Mammary epithelial cell (primary cell): ENCODE results near the gene EXOC2.

Experiments used
- EZH2 ChIP-seq: IDR thresholded peaks from 2 replicates; pipeline ENCODE4 v1.6.1; 2012; ENCODE audit warnings: low read length, inconsistent platforms, borderline replicate concordance
- TF ChIP-seq, protein P1 (sequence below), 2 donors: IDR thresholded peaks in 1 of 2; conservative IDR thresholded peaks in 1 of 2; 2 replicates each; pipeline ENCODE4 v1.5.1; 2011 to 2012; ENCODE audit warnings: inconsistent platforms in 2 of 2, low read length in 2 of 2, mild to moderate bottlenecking in 2 of 2, control low read depth in 1 of 2, low read depth in 1 of 2; ENCODE audit not compliant: insufficient read depth in 1 of 2; ENCODE audit errors: extremely low read depth in 1 of 2

DNA sequence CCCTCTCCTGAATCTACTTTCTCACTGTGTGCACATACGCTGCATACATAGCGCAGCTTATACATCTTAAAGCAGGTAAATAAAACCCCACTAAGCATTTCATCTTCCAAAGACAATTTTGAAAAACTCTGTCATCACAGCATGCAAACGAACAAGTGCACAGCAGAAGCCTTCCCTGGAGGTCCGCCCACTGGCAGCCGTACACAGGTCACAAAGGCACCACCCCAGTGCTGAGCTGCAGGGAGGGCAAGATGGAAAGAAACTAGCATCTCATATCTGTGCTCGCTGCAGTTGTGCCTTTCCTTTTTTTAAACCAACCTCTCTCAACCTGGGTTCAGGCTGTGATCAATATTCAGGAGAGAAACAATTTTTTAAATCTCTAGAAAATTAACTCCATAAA lies 109.3 kb downstream of the EXOC2 start:
- no peak for TF ChIP-seq EZH2
- TF ChIP-seq, protein P1, sequence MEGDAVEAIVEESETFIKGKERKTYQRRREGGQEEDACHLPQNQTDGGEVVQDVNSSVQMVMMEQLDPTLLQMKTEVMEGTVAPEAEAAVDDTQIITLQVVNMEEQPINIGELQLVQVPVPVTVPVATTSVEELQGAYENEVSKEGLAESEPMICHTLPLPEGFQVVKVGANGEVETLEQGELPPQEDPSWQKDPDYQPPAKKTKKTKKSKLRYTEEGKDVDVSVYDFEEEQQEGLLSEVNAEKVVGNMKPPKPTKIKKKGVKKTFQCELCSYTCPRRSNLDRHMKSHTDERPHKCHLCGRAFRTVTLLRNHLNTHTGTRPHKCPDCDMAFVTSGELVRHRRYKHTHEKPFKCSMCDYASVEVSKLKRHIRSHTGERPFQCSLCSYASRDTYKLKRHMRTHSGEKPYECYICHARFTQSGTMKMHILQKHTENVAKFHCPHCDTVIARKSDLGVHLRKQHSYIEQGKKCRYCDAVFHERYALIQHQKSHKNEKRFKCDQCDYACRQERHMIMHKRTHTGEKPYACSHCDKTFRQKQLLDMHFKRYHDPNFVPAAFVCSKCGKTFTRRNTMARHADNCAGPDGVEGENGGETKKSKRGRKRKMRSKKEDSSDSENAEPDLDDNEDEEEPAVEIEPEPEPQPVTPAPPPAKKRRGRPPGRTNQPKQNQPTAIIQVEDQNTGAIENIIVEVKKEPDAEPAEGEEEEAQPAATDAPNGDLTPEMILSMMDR (conservative IDR thresholded peaks at IDR 0.05 in 1 of 2, IDR thresholded peaks at IDR 0.05 in 1 of 2; ENCODE audit: extremely low read depth in 1 of 2, insufficient read depth in 1 of 2, low read depth in 1 of 2, low read length in 2 of 2) = no peak
